Colonic mucosa (tissue), 4 donors: ENCODE data around the gene PSG4. TPM values are rescaled to one million over a fixed set of nuclear protein-coding genes. Genes with fewer than 3 reads are reported as not detected.
"Not testable (repeated sequence)": the region's sequence is repeated elsewhere in the genome, so short reads cannot be mapped to it uniquely, and the experiment has no call there.

Source experiments
- DNase-seq: peaks from one replicate; pipeline ENCODE4 v3.0.0-alpha.2; 2020
- H3K27ac ChIP-seq: fragments of 200-600 bp; one replicate; pipeline ENCODE4 v1.8.0; 2021
- H3K27me3 ChIP-seq: fragments of 200-600 bp; one replicate; pipeline ENCODE4 v1.8.0; 2021
- H3K36me3 ChIP-seq: fragments of 200-600 bp; one replicate; pipeline ENCODE4 v1.8.0; 2021
- H3K4me1 ChIP-seq: fragments of 200-600 bp; one replicate; pipeline ENCODE4 v1.8.0; 2021; ENCODE audit warnings: mild to moderate bottlenecking
- H3K4me3 ChIP-seq: fragments of 200-600 bp; one replicate; pipeline ENCODE4 v1.8.0; 2021
- H3K9ac ChIP-seq, 2 donors: one replicate each; pipeline ENCODE4 v1.7.0; 2013; ENCODE audit warnings: control low read depth in 2 of 2, low read depth in 2 of 2, low read length in 2 of 2
- H3K9me3 ChIP-seq: fragments of 200-600 bp; one replicate; pipeline ENCODE4 v1.8.0; 2021
- CTCF ChIP-seq: fragments of 200-600 bp; IDR thresholded peaks from one replicate; pipeline ENCODE4 v1.8.0; 2022; ENCODE audit warnings: antibody characterized with exemption, mild to moderate bottlenecking
- intact Hi-C: fragments of 100-400 bp; cut with DNase I; formaldehyde crosslinking; loops from one replicate; pipeline ENCODE4 v1.14.1; 2022
- total RNA-seq, 2 donors: library from RNA; stranded (reverse); fragmentation: NEBNext Ultra II Directional in 1 of 2; extraction: Animal tissue kit (Norgen Biotek cat#: 25700) in 1 of 2; gene quantifications; one replicate each; pipeline ENCODE4 v1.2.1, GENCODE V29; 2021
- donor health status: healthy.
- donor health status: DM: no; HTN: no; CAD: no.
- donor health status: DM: no; HTN: no; CAD: no.

The PSG4 gene
- total RNA-seq, 2 donors from 2014 or later, result not detected

DNA sequence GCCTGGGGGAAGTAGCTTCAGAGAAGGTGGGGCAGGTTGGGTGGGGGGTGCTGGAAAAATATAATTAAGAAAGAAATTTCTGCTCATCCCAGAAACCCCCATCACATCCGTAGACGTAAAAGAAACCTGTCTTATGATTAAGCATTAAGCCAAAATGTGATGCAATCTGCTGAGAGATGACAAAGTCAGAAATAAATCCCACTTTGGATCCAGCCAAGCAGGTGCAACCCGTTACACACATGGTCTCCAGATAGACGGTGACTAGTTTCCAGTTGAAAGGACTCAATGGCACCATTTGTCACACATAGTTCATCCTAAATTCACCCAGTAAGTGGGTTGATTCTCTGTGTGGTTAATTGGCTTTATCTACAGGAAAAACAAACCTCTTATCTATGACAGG, 53.2 kb downstream of the PSG4 start:
- no peaks in the 10 kb centered on the region for H3K9me3 ChIP-seq
- no peak for DNase-seq
- H3K27me3 ChIP-seq, result no peaks in the 10 kb centered on the region
- no peaks in the 10 kb centered on the region for H3K4me1 ChIP-seq
- intact Hi-C loops, result no loop called here
- no peak overlapping the region for H3K4me3 ChIP-seq
- no peak overlapping the region for H3K9ac ChIP-seq
- no peaks in the 10 kb centered on the region for H3K36me3 ChIP-seq
- no peak overlapping the region for H3K27ac ChIP-seq
- TF ChIP-seq CTCF, result no peak

DNA sequence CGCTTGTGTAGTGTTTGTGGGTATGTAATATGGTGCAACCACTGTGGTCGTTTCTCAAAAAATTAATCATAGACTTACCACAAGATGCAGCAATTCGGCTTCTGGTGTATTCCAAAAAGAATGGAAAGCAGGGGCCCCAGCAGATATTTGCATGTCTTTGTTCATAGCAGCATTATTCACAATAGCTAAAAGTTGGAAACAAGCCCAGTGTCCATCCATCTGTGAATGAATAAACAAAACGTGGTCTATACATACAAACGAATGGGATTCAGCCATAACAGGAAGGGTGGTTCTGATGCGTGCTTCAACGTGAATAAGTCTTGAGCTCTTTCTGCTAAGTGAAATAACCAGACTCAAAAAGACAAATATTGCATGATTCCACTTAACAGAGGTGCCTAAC, 55.6 kb downstream of the PSG4 start:
- H3K9me3 ChIP-seq, H3K36me3 ChIP-seq, H3K27me3 ChIP-seq, H3K27ac ChIP-seq, intact Hi-C loops, DNase-seq, H3K4me3 ChIP-seq, H3K4me1 ChIP-seq, H3K9ac ChIP-seq: not testable (repeated sequence)

DNA sequence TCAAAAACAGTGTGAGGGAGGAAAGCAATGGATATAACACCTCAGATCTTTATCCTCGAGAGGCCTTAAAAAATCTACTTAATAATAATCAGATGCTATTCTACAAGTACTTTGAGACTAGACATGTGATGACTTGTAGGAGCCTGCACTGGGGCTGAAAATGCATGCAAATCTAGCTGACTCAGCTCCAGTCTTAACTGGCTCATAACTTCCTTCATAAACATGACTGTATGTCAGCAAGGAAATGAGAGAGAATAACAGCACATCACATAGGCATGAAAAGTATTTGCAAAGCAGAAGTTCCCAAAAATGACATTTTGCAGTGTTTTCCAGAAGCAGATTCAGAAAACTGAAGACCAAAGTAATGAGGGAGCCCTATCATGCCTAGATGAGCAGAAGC, 57.2 kb downstream of the PSG4 start:
- intact Hi-C loops, result no loop called here
- H3K27ac ChIP-seq, result no peak overlapping the region
- H3K27me3 ChIP-seq, result no peaks in the 10 kb centered on the region
- no peak for DNase-seq
- H3K4me1 ChIP-seq, result no peaks in the 10 kb centered on the region
- no peak overlapping the region for H3K9ac ChIP-seq
- no peak overlapping the region for H3K4me3 ChIP-seq
- no peaks in the 10 kb centered on the region for H3K36me3 ChIP-seq
- no peaks in the 10 kb centered on the region for H3K9me3 ChIP-seq
- TF ChIP-seq CTCF, result no peak

Other genes with a start within 250 kb of the PSG4 start
- not detected for gene PSG11, start 179.2 kb downstream of the PSG4 start, total RNA-seq
- gene PSG2, start 122.9 kb downstream of the PSG4 start, total RNA-seq, result not detected
- not detected for gene PSG5, start 19.1 kb downstream of the PSG4 start, total RNA-seq
- gene PSG9, start 63.9 kb upstream of the PSG4 start, total RNA-seq, result not detected
- gene CD177, start 148.0 kb upstream of the PSG4 start, total RNA-seq, result 100 to 1,000 TPM in 1 of 2 donors, 10 to 100 TPM in 1; 97.4 to 320 TPM
- gene TEX101, start 209.3 kb upstream of the PSG4 start, total RNA-seq, result under 1 TPM in 1 of 2 donors, not detected in 1; 0.17 TPM